Bronchial epithelial cell (primary cell): ENCODE measurements around the gene ZNF511. TPM values are rescaled to one million over a fixed set of nuclear protein-coding genes. Genes with fewer than 3 reads are reported as not detected.

Source experiments
- DNase-seq: peaks from one replicate; pipeline ENCODE4 v3.0.0-alpha.2; 2010; ENCODE audit warnings: low read depth
- FAIRE-seq: peaks from 2 replicates; lab custom pipeline; 2011; peaks lifted over from hg19 to GRCh38; lab: Jason Lieb, UNC
- H3K27me3 ChIP-seq: 2 replicates; pipeline ENCODE4 v1.5.1; 2011; ENCODE audit warnings: low read length; ENCODE audit not compliant: control insufficient read depth, insufficient read depth
- H3K36me3 ChIP-seq: 2 replicates; pipeline ENCODE4 v1.5.1; 2011; ENCODE audit warnings: low read length; ENCODE audit not compliant: control insufficient read depth, insufficient read depth
- H3K4me3 ChIP-seq: 2 replicates; pipeline ENCODE4 v1.5.1; 2011; ENCODE audit warnings: mild to moderate bottlenecking, low read depth, low read length, control low read depth
- total RNA-seq: library from RNA; depleted of rRNA; stranded (reverse); fragments of >200 nt; gene quantifications from 2 replicates; pipeline ENCODE4 v1.2.1, GENCODE V29; 2014
- TF ChIP-seq, protein P1 (sequence below): IDR thresholded peaks from 2 replicates; pipeline ENCODE4 v1.5.1; 2011; ENCODE audit warnings: mild to moderate bottlenecking, moderate library complexity, low read length, control low read depth, inconsistent platforms; ENCODE audit not compliant: insufficient read depth, severe bottlenecking

ZNF511 gene
- total RNA-seq, 1 donor from 2014 or later: 23.2 TPM

DNA sequence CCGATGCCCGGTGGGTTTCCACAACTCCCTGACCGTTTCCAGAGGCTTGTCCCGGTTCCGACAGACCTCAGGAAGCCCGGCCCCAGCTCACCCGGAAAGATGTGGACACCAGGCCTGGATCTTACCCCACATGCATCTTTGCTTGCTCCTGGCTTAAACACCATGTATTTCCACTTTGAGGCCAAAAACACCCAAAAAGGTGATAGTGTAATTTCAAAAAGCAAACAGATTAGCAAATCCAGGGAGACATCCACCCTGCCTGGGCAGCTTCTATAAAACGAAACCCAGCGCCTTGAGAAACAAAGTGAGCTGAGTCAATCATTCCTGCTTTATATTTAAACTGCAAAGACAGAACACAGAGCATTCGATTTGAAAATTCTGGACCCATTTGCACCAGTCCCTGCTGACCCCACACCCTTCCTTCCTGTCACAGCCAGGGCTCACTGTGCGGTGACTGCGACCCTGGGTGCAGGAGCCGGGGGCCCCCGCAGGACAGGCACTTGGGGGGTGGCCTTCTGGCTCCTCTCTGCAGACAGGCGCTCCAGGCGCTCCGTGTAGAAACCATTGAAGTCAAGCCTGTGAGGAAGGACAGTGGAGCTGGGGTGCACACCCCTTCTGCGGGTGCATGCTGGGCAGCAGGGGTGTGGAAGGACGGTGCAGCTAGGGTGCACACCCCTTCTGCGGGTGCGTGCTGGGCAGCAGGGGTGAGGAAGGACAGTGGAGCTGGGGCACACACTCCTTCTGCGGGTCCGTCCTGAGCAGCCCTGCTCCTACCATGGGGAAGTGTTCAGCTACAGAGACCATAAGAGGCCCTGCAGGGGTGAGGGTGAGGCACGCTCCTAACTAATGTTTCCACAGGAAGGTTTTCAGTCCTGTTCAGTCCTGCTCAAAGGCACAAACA, 29.1 kb upstream of the ZNF511 start:
- H3K4me3 ChIP-seq: no peak overlapping the region
- no peaks in the 10 kb centered on the region for H3K27me3 ChIP-seq
- TF ChIP-seq, protein P1, sequence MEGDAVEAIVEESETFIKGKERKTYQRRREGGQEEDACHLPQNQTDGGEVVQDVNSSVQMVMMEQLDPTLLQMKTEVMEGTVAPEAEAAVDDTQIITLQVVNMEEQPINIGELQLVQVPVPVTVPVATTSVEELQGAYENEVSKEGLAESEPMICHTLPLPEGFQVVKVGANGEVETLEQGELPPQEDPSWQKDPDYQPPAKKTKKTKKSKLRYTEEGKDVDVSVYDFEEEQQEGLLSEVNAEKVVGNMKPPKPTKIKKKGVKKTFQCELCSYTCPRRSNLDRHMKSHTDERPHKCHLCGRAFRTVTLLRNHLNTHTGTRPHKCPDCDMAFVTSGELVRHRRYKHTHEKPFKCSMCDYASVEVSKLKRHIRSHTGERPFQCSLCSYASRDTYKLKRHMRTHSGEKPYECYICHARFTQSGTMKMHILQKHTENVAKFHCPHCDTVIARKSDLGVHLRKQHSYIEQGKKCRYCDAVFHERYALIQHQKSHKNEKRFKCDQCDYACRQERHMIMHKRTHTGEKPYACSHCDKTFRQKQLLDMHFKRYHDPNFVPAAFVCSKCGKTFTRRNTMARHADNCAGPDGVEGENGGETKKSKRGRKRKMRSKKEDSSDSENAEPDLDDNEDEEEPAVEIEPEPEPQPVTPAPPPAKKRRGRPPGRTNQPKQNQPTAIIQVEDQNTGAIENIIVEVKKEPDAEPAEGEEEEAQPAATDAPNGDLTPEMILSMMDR: no peak
- DNase-seq (no peak), FAIRE-seq (no peak)
- peaks cover 23% of the 10 kb centered on the region for H3K36me3 ChIP-seq

DNA sequence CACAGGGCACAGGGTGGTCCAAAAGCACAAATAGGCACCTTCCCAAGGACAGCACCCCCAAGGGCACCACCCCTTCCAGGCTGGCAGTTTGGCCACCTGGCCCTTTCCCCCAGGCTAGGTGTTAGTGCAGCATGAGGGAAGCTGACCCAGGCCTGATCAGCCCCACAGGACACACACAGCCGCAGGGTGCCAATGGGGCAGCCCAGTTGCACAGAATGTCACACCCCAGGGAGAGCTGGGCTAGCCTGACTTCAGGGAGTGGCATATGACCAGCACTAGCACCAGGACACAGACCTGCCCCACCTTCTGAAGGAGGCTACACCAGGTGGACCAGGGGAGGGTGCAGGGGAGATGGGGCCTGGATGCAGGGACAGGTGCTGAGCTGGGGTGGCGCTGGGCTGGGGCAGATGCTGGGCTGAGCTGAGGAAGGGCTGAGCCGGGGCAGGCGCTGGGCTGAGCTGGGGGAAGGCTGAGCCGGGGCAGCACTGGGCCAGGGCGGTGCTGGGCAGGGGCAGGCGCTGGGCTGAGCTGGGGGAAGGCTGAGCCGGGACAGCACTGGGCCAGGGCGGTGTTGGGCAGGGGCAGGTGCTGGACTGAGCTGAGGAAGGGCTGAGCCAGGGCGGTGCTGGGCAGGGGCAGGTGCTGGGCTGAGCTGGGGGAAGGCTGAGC, 28.2 kb upstream of the ZNF511 start:
- H3K36me3 ChIP-seq: peaks cover 31% of the 10 kb centered on the region
- FAIRE-seq: no peak

DNA sequence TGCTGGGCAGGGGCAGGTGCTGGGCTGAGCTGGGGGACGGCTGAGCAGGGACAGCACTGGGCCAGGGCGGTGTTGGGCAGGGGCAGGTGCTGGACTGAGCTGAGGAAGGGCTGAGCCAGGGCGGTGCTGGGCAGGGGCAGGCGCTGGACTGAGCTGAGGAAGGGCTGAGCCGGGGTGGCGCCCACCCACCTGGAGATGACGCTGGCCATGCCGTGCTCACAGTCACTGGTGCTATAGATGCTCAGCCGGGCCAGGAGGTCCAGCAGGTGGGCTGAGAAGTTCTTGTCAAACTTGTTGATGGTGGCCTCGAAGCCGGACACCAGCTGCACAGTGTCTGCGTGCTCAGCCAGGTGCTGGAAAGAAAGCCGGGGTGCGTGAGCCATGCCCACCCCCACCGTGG, 27.6 kb upstream of the ZNF511 start:
- DNase-seq: no peak
- H3K36me3 ChIP-seq: peaks cover 31% of the 10 kb centered on the region
- H3K27me3 ChIP-seq: no peaks in the 10 kb centered on the region
- H3K4me3 ChIP-seq: no peak overlapping the region
- TF ChIP-seq, protein P1: no peak
- FAIRE-seq: no peak

More for the DNA sequence above, 28.2 kb upstream of the ZNF511 start:
- DNase-seq: no peak
- Histone ChIP-seq H3K4me3 (no peak overlapping the region), H3K27me3 (no peaks in the 10 kb centered on the region)
- TF ChIP-seq, protein P1: no peak

DNA sequence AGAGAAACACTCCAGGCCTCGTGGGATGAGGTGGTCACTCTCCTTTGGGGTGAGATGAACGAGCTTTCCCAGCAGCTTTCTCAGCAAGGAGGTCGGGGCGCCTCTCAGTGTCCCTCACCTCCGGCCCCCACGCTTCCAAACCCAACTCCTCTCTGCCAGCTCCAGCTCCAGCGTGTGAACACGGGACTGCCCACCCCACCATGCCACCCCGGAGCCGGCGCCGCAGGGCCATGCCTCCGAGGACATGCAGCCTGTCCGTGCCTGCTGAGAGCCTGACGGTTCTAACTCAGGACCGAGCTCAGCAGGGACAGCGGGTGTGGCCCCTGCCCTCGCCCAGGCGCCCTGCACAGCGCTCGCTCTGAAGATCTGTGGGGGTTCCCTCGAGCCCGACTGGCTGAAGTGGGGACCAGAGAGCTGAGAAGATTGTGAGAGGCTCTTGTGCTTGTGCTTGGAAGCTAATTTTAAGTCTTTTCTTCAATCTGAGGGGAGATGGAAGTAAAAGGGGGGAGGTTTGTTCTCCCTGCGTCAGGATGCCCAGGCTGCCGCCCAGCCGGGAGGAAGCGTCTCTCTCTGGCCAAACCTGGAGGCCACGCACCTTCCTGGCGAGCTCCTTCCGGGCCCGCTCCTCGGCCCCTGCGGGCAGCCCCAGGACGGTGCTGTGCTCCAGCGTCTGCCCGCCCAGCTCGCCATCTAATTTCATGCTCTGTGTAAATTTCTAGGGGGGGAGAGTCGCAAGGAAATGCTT, 26.9 kb upstream of the ZNF511 start:
- TF ChIP-seq, protein P1: no peak
- Histone ChIP-seq H3K27me3 (no peaks in the 10 kb centered on the region), H3K4me3 (no peak overlapping the region), H3K36me3 (peaks cover 31% of the 10 kb centered on the region)
- FAIRE-seq (no peak), DNase-seq (no peak)

DNA sequence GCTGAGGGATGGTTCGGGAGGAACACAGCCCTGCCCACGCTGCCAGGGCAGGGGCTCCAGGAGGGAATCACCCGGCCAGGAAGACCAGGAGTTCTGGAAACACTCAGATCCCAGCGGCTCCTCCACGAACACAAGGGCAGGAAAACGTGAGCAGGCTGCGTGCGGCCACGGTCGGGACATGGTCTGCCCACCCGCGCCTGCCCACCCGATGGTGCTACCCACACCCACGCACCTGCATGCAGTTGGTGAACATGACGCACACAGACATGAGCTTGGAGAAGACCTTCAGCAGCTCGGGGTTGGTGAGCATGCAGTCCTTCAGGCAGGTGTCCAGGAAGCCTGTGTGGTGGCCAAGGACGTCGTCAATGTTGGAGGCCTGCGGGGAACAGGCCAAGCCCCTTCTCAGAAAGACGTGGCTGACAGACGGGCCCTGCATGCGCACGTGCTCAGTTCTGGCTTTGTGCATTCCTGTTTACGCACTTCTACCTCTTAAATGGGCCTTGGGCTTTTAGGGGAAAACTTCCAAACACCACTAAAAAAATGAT, 25.8 kb upstream of the ZNF511 start:
- TF ChIP-seq, protein P1: no peak
- DNase-seq: no peak
- no peak for FAIRE-seq
- H3K4me3 ChIP-seq: no peak overlapping the region
- no peaks in the 10 kb centered on the region for H3K27me3 ChIP-seq
- peaks cover 34% of the 10 kb centered on the region for H3K36me3 ChIP-seq
